Measurements from ENCODE around the gene PEX13.

Gene PEX13

DNA sequence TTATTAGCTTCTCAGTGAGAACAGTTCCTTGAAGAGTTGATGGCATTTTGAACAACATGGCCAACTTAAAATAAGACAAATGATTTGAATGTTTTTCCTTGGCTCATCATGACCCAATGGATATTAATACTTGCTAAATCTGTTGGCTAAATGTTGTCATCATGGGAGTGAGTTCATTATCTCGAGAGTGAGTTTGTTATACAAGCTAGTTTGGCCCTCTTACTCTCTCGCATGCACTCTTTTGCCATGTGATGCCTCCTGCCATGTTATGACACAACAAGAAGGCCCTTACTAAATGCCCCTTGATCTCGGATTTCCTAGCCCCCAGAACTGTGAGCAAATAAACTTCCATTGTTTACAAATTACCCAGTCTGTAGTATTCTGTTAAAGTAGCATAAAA, 25.3 kb downstream of the PEX13 start:
- peaks cover 28% of the 10 kb centered on the region for H3K36me3 ChIP-seq (ENCODE audit: insufficient read depth, low read length)
- H3K4me1 ChIP-seq (ENCODE audit: insufficient read depth, low read length), result no peaks in the 10 kb centered on the region
- ATAC-seq (ENCODE audit: insufficient read depth, low read depth) (no peak), DNase-seq (no peak)
- no peaks in the 10 kb centered on the region for H3K27me3 ChIP-seq (ENCODE audit: insufficient read depth, low read length, poor library complexity)
- peaks cover 5% of the 10 kb centered on the region; the same call in 1 of the 2 replicates for H3K79me2 ChIP-seq (ENCODE audit: insufficient read depth, low read length)
- H3K27ac ChIP-seq (ENCODE audit: low read length), result no peak overlapping the region
- no peak overlapping the region for H2AFZ ChIP-seq (ENCODE audit: low read depth, low read length)
- H3K4me2 ChIP-seq (ENCODE audit: insufficient read depth, low read length), result no peak overlapping the region
- no peak overlapping the region for H3K4me3 ChIP-seq (ENCODE audit: low read depth in 1 of 2, low read length in 2 of 2)
- no peak for TF ChIP-seq CTCF (IDR thresholded peaks at IDR 0.05; ENCODE audit: borderline replicate concordance, extremely low read depth, low read length, poor library complexity, severe bottlenecking)
- TF ChIP-seq EZH2 (IDR thresholded peaks at IDR 0.05; ENCODE audit: borderline replicate concordance, low read depth, low read length, severe bottlenecking), result no peak
- no peaks in the 10 kb centered on the region for H3K9me3 ChIP-seq (ENCODE audit: insufficient read depth, low read length, severe bottlenecking)
- H3K9ac ChIP-seq (ENCODE audit: low read depth, low read length), result no peak overlapping the region
- no peaks in the 10 kb centered on the region for H4K20me1 ChIP-seq (ENCODE audit: insufficient read depth, low read length)

DNA sequence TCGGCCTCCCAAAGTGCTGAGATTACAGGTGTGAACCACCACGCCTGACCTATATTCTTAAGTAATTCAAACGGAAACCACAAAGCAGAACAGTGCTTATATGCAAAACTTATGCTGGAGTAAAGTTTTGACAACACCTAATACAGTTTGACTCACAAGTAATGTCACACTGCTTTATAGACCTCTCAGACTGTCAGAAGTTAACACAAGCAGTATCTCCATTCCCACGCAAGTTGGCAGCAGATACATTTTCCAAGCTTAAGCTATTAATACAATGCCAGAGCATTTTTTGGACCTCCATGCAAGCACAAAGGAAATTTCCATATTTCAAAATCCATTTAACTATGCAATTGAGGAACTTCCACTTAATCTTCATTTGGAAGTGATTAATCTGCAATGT, 27.1 kb downstream of the PEX13 start:
- Histone ChIP-seq H3K79me2 (ENCODE audit: insufficient read depth, low read length) (peaks cover 5% of the 10 kb centered on the region; the same call in 1 of the 2 replicates), H2AFZ (ENCODE audit: low read depth, low read length) (no peak overlapping the region), H3K4me3 (ENCODE audit: low read depth in 1 of 2, low read length in 2 of 2) (no peak overlapping the region), H3K9me3 (ENCODE audit: insufficient read depth, low read length, severe bottlenecking) (no peaks in the 10 kb centered on the region), H3K4me2 (ENCODE audit: insufficient read depth, low read length) (no peak overlapping the region), H4K20me1 (ENCODE audit: insufficient read depth, low read length) (no peaks in the 10 kb centered on the region), H3K4me1 (ENCODE audit: insufficient read depth, low read length) (no peaks in the 10 kb centered on the region), H3K27ac (ENCODE audit: low read length) (no peak overlapping the region), H3K9ac (ENCODE audit: low read depth, low read length) (no peak overlapping the region), H3K36me3 (ENCODE audit: insufficient read depth, low read length) (peaks cover 44% of the 10 kb centered on the region), H3K27me3 (ENCODE audit: insufficient read depth, low read length, poor library complexity) (no peaks in the 10 kb centered on the region)
- no peak for TF ChIP-seq CTCF (IDR thresholded peaks at IDR 0.05; ENCODE audit: borderline replicate concordance, extremely low read depth, low read length, poor library complexity, severe bottlenecking)
- DNase-seq (no peak), ATAC-seq (ENCODE audit: insufficient read depth, low read depth) (no peak)

DNA sequence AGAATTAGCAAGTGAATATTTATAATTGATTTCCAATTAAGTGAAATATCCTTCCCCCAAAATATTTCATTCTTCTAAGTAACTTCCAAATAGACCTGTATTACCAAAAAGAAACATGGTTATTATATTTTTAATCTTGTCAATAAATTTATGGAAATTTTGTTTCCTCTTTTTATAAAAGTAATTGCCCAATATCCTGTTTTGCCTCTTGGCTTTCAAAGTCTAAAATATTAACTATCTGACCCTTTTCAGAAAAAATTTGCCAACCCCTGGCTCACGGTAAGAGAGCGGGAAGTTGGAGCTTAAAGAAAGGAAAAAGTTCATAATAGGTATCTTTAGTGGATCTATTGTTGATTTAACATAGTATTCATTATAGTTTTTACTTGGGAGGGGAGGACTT, 27.7 kb downstream of the PEX13 start:
- no peaks in the 10 kb centered on the region for H4K20me1 ChIP-seq (ENCODE audit: insufficient read depth, low read length)
- TF ChIP-seq EZH2 (IDR thresholded peaks at IDR 0.05; ENCODE audit: borderline replicate concordance, low read depth, low read length, severe bottlenecking) (no peak), CTCF (IDR thresholded peaks at IDR 0.05; ENCODE audit: borderline replicate concordance, extremely low read depth, low read length, poor library complexity, severe bottlenecking) (no peak)
- DNase-seq (no peak), ATAC-seq (ENCODE audit: insufficient read depth, low read depth) (no peak)
- H3K9me3 ChIP-seq (ENCODE audit: insufficient read depth, low read length, severe bottlenecking), result no peaks in the 10 kb centered on the region
- H3K27me3 ChIP-seq (ENCODE audit: insufficient read depth, low read length, poor library complexity), result no peaks in the 10 kb centered on the region
- no peak overlapping the region for H3K4me3 ChIP-seq (ENCODE audit: low read depth in 1 of 2, low read length in 2 of 2)
- peaks cover 5% of the 10 kb centered on the region; the same call in 1 of the 2 replicates for H3K79me2 ChIP-seq (ENCODE audit: insufficient read depth, low read length)
- H2AFZ ChIP-seq (ENCODE audit: low read depth, low read length), result no peak overlapping the region
- H3K4me1 ChIP-seq (ENCODE audit: insufficient read depth, low read length), result no peaks in the 10 kb centered on the region
- peaks cover 44% of the 10 kb centered on the region for H3K36me3 ChIP-seq (ENCODE audit: insufficient read depth, low read length)
- H3K4me2 ChIP-seq (ENCODE audit: insufficient read depth, low read length), result no peak overlapping the region
- no peak overlapping the region for H3K27ac ChIP-seq (ENCODE audit: low read length)
- no peak overlapping the region for H3K9ac ChIP-seq (ENCODE audit: low read depth, low read length)

DNA sequence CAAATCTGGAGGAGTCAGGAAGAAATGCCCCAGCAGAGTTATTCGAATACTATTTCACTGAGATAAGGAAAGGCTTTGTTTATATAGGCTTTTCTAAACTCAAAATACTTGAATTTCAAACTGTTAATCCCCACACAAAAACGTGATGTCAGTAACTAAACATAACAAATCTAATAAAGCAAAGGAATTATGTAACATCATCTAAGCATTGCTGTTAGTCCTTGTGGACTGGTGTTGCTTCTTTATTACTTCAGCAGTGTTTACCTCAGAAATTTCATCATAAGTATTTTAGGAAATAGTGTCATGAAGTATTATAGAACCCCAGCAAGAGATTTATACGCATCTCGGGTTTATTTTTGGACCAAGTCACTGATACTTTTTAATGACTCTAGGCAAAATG, 28.5 kb downstream of the PEX13 start:
- no peaks in the 10 kb centered on the region for H4K20me1 ChIP-seq (ENCODE audit: insufficient read depth, low read length)
- H3K36me3 ChIP-seq (ENCODE audit: insufficient read depth, low read length), result peaks cover 45% of the 10 kb centered on the region

More for the DNA sequence above, 28.5 kb downstream of the PEX13 start:
- Histone ChIP-seq H3K9ac (ENCODE audit: low read depth, low read length) (no peak overlapping the region), H3K27ac (ENCODE audit: low read length) (no peak overlapping the region), H3K4me2 (ENCODE audit: insufficient read depth, low read length) (no peak overlapping the region), H3K27me3 (ENCODE audit: insufficient read depth, low read length, poor library complexity) (no peaks in the 10 kb centered on the region), H3K9me3 (ENCODE audit: insufficient read depth, low read length, severe bottlenecking) (no peaks in the 10 kb centered on the region), H3K4me1 (ENCODE audit: insufficient read depth, low read length) (no peaks in the 10 kb centered on the region), H3K79me2 (ENCODE audit: insufficient read depth, low read length) (peaks cover 5% of the 10 kb centered on the region; the same call in 1 of the 2 replicates), H2AFZ (ENCODE audit: low read depth, low read length) (no peak overlapping the region), H3K4me3 (ENCODE audit: low read depth in 1 of 2, low read length in 2 of 2) (no peak overlapping the region)
- no peak for TF ChIP-seq EZH2 (IDR thresholded peaks at IDR 0.05; ENCODE audit: borderline replicate concordance, low read depth, low read length, severe bottlenecking)
- no peak for TF ChIP-seq CTCF (IDR thresholded peaks at IDR 0.05; ENCODE audit: borderline replicate concordance, extremely low read depth, low read length, poor library complexity, severe bottlenecking)
- ATAC-seq (ENCODE audit: insufficient read depth, low read depth) (no peak), DNase-seq (no peak)

Data from DND-41 (cell line).